Liver (tissue), 9 donors: Measurements from ENCODE around the gene HK2. TPM values are rescaled to one million over a fixed set of nuclear protein-coding genes. Genes with fewer than 3 reads are reported as not detected.
"Not testable (repeated sequence)": the region's sequence is repeated elsewhere in the genome, so short reads cannot be mapped to it uniquely, and the experiment has no call there.

Experiments used
- DNase-seq: peaks from one replicate; pipeline ENCODE4 v3.0.0-alpha.2; 2017; ENCODE audit warnings: low spot score
- H3K27ac ChIP-seq, 2 donors: one replicate each; pipeline ENCODE4 v1.7.0; 2013; ENCODE audit warnings: inconsistent platforms in 2 of 2, low read length in 2 of 2, control low read depth in 1 of 2, low read depth in 1 of 2, mild to moderate bottlenecking in 1 of 2
- H3K27me3 ChIP-seq, 4 donors: one replicate each; pipeline versions ENCODE4 v1.6.1 to v1.7.0; 2013; ENCODE audit warnings: low read length in 3 of 4, inconsistent platforms in 1 of 4, mild to moderate bottlenecking in 1 of 4, moderate library complexity in 1 of 4; ENCODE audit not compliant: control insufficient read depth in 4 of 4, insufficient read depth in 4 of 4
- H3K36me3 ChIP-seq, 4 donors: one replicate each; pipeline versions ENCODE4 v1.6.1 to v1.7.0; 2013; ENCODE audit warnings: low read length in 3 of 4, mild to moderate bottlenecking in 3 of 4, low read depth in 1 of 4, moderate library complexity in 1 of 4; ENCODE audit not compliant: control insufficient read depth in 4 of 4, insufficient read depth in 3 of 4
- H3K4me1 ChIP-seq, 4 donors: one replicate each; pipeline versions ENCODE4 v1.6.1 to v1.7.0; 2013; ENCODE audit warnings: low read length in 3 of 4, mild to moderate bottlenecking in 3 of 4, moderate library complexity in 1 of 4; ENCODE audit not compliant: control insufficient read depth in 4 of 4, insufficient read depth in 4 of 4
- H3K4me3 ChIP-seq, 3 donors: one replicate each; pipeline versions ENCODE4 v1.6.1 to v1.7.0; 2013; ENCODE audit warnings: low read length in 3 of 3, control low read depth in 1 of 3, low read depth in 1 of 3, mild to moderate bottlenecking in 1 of 3
- H3K9ac ChIP-seq, 2 donors: one replicate each; pipeline ENCODE4 v1.7.0; 2013; ENCODE audit warnings: low read length in 2 of 2, mild to moderate bottlenecking in 2 of 2, moderate library complexity in 2 of 2, control low read depth in 1 of 2, low read depth in 1 of 2
- H3K9me3 ChIP-seq, 4 donors: one replicate each; pipeline versions ENCODE4 v1.6.1 to v1.7.0; 2013; ENCODE audit warnings: low read length in 3 of 4; ENCODE audit not compliant: control insufficient read depth in 4 of 4
- ATF3 ChIP-seq: IDR thresholded peaks from 2 replicates; pipeline ENCODE4 v1.6.1; 2016; ENCODE audit warnings: antibody characterized with exemption
- CTCF ChIP-seq: fragments of 150-350 bp; IDR thresholded peaks from 2 replicates; pipeline ENCODE4 v1.5.1; 2017; ENCODE audit warnings: improper control_type of control experiment, low read depth, low read length; ENCODE audit not compliant: missing input control
- EGR1 ChIP-seq, 2 donors: IDR thresholded peaks; 2 replicates each; pipeline ENCODE4 v1.6.1; 2016 to 2018; ENCODE audit warnings: antibody characterized with exemption in 2 of 2, low read depth in 2 of 2
- FOXA1 ChIP-seq: IDR thresholded peaks from 2 replicates; pipeline ENCODE4 v1.6.1; 2016; ENCODE audit warnings: antibody characterized with exemption
- GABPA ChIP-seq, 2 donors: IDR thresholded peaks in 1 of 2; conservative IDR thresholded peaks in 1 of 2; 2 replicates each; pipeline ENCODE4 v1.6.1; 2016; ENCODE audit warnings: antibody characterized with exemption in 2 of 2, mild to moderate bottlenecking in 1 of 2, moderate library complexity in 1 of 2
- HNF4A ChIP-seq, 2 donors: conservative IDR thresholded peaks; 2 replicates each; pipeline ENCODE4 v1.6.1; 2016; ENCODE audit warnings: antibody characterized with exemption in 2 of 2, mild to moderate bottlenecking in 2 of 2
- HNF4G ChIP-seq: IDR thresholded peaks from 2 replicates; pipeline ENCODE4 v1.6.1; 2016; ENCODE audit warnings: antibody characterized with exemption
- JUND ChIP-seq, 2 donors: IDR thresholded peaks; 2 replicates each; pipeline ENCODE4 v1.6.1; 2016; ENCODE audit warnings: antibody characterized with exemption in 2 of 2
- MAX ChIP-seq: IDR thresholded peaks from 2 replicates; pipeline ENCODE4 v1.6.1; 2016; ENCODE audit warnings: antibody characterized with exemption
- NR2F2 ChIP-seq: IDR thresholded peaks from 2 replicates; pipeline ENCODE4 v1.6.1; 2016; ENCODE audit warnings: antibody characterized with exemption
- RAD21 ChIP-seq, 2 donors: IDR thresholded peaks; 2 replicates each; pipeline ENCODE4 v1.6.1; 2016; ENCODE audit warnings: antibody characterized with exemption in 2 of 2, mild to moderate bottlenecking in 2 of 2
- REST ChIP-seq: IDR thresholded peaks from 2 replicates; pipeline ENCODE4 v1.6.1; 2016; ENCODE audit warnings: antibody characterized with exemption, mild to moderate bottlenecking
- RXRA ChIP-seq, 2 donors: IDR thresholded peaks; 2 replicates each; pipeline ENCODE4 v1.6.1; 2017 to 2018; ENCODE audit warnings: antibody characterized with exemption in 2 of 2, mild to moderate bottlenecking in 1 of 2
- SP1 ChIP-seq: IDR thresholded peaks from 2 replicates; pipeline ENCODE4 v1.6.1; 2018; ENCODE audit warnings: antibody characterized with exemption, mild to moderate bottlenecking
- ZBTB33 ChIP-seq: IDR thresholded peaks from 2 replicates; pipeline ENCODE4 v1.6.1; 2016; ENCODE audit warnings: antibody characterized with exemption
- WGBS: extraction: QIAGEN DNeasy Blood & Tissue Kit; methylation state at CpG from one replicate; pipeline ENCODE4 v1.1.7; 2013; 5-methylcytosine and 5-hydroxymethylcytosine counted together
- polyA plus RNA-seq, 2 donors: library from polyadenylated mRNA; stranded (reverse) in 1 of 2; unstranded in 1 of 2; fragments of 200-250 nt in 1 of 2; fragments of >200 nt in 1 of 2; fragmentation: Nextera tagmentation in 1 of 2; extraction: Ambion mirVana in 1 of 2; gene quantifications; one replicate each; pipeline versions ENCODE4 v1.2.1 to v1.2.3, GENCODE V29; 2013 to 2015
- total RNA-seq, 2 donors: library from RNA; depleted of rRNA; stranded (reverse); fragments of >200 nt; gene quantifications; one replicate each; pipeline ENCODE4 v1.2.3, GENCODE V29; 2014
- donor health status: healthy.
- donor health status: healthy.
- donor health status: healthy.
- donor health status: healthy.
- donor health status: healthy.

HK2 gene
- total and polyA plus RNA-seq, 4 donors, result 0.21 to 3.5 (median 1.0) TPM

- H3K27me3 ChIP-seq, result no peaks in the 10 kb centered on the region
- no peak overlapping the region for H3K9ac ChIP-seq
- no peak for DNase-seq
- peaks cover 0 to 3% (median 2%) of the 10 kb centered on the region in 4 donors for H3K4me1 ChIP-seq
- H3K4me3 ChIP-seq, result no peak overlapping the region
- 71% methylated on average over 8 of the region's 8 CpGs for WGBS
- H3K36me3 ChIP-seq, result no peaks in the 10 kb centered on the region
- no peaks in the 10 kb centered on the region for H3K9me3 ChIP-seq
- peak overlapping the region in 1 of 2 donors; percentile 10 for H3K27ac ChIP-seq
- TF ChIP-seq ZBTB33, result no peak
- TF ChIP-seq RXRA (IDR thresholded peaks at IDR 0.05), result no peak
- TF ChIP-seq RAD21 (IDR thresholded peaks at IDR 0.05), result no peak
- no peak for TF ChIP-seq MAX
- no peak for TF ChIP-seq HNF4A (conservative IDR thresholded peaks at IDR 0.05)
- no peak for TF ChIP-seq REST
- no peak for TF ChIP-seq EGR1 (IDR thresholded peaks at IDR 0.05; ENCODE audit: low read depth in 2 of 2)
- no peak for TF ChIP-seq HNF4G
- TF ChIP-seq NR2F2, result no peak
- TF ChIP-seq SP1, result no peak
These were observed 17.3 kb downstream of the HK2 start for GRCh38 chr2:74851191-74851566.

- not testable (repeated sequence) for H3K4me1 ChIP-seq
These were observed 19.4 kb downstream of the HK2 start for GRCh38 chr2:74853360-74853759.

GRCh38 chr2:74854401-74854800 is 20.5 kb downstream of the HK2 start:
- Histone ChIP-seq H3K9me3 (no peaks in the 10 kb centered on the region), H3K9ac (no peak overlapping the region), H3K4me3 (no peak overlapping the region), H3K27ac (no peak overlapping the region), H3K4me1 (peaks cover 0 to 3% (median 1%) of the 10 kb centered on the region in 4 donors), H3K36me3 (no peaks in the 10 kb centered on the region), H3K27me3 (no peaks in the 10 kb centered on the region)
- WGBS, result 97% methylated on average over 4 of the region's 4 CpGs
- TF ChIP-seq GABPA (IDR thresholded peaks at IDR 0.05 in 1 of 2, conservative IDR thresholded peaks at IDR 0.05 in 1 of 2) (no peak), JUND (IDR thresholded peaks at IDR 0.05) (no peak), SP1 (no peak), MAX (no peak), CTCF (no peak), EGR1 (IDR thresholded peaks at IDR 0.05; ENCODE audit: low read depth in 2 of 2) (no peak), RAD21 (IDR thresholded peaks at IDR 0.05) (no peak), FOXA1 (no peak), ATF3 (no peak)
- DNase-seq, result no peak

More at GRCh38 chr2:74853360-74853759, 19.4 kb downstream of the HK2 start:
- not testable (repeated sequence) for H3K36me3 ChIP-seq, H3K9ac ChIP-seq, H3K27me3 ChIP-seq, H3K9me3 ChIP-seq, H3K4me3 ChIP-seq, H3K27ac ChIP-seq, DNase-seq
- WGBS, result 96% methylated on average over 8 of the region's 8 CpGs

- 90% methylated on average over 16 of the region's 16 CpGs for WGBS
- not testable (repeated sequence) for H3K27ac ChIP-seq, H3K9ac ChIP-seq, DNase-seq, H3K36me3 ChIP-seq, H3K9me3 ChIP-seq, H3K4me3 ChIP-seq, H3K27me3 ChIP-seq, H3K4me1 ChIP-seq
These were observed 21.3 kb downstream of the HK2 start for GRCh38 chr2:74855114-74855707.
